ENCODE measurements around the gene SLC8A2. TPM values are rescaled to one million over a fixed set of nuclear protein-coding genes. Genes with fewer than 3 reads are reported as not detected.

Gene SLC8A2
- total and polyA plus RNA-seq, 9 donors = 0.04 to 0.49 (median 0.24) TPM

DNA sequence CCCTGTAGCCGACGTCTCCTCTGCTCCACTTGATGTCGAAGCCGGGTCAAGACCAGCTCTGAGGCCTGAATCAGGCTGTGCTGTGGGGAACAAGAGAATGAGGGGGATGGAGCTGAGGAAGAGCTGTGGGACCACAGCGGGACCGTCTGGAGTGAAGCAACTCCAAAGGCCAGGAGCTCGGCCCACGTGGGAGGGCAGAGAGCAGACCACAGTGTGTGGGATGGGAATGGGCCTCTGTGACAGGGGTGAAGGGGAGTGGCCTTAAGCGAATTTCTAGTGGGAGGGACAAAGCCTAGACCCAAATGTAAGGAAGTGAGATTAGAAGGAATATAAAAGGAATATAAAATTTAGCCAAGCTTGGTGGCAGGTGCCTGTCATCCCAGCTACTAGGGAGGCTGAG, 3.8 kb upstream of the SLC8A2 start:
- WGBS (ENCODE audit: insufficient coverage) = 71% methylated on average over 9 of the region's 9 CpGs
- Histone ChIP-seq H3K4me3 (ENCODE audit: low read length) (no peak overlapping the region), H3K36me3 (ENCODE audit: control insufficient read depth, insufficient read depth, low read length) (peaks cover 6% of the 10 kb centered on the region)

DNA sequence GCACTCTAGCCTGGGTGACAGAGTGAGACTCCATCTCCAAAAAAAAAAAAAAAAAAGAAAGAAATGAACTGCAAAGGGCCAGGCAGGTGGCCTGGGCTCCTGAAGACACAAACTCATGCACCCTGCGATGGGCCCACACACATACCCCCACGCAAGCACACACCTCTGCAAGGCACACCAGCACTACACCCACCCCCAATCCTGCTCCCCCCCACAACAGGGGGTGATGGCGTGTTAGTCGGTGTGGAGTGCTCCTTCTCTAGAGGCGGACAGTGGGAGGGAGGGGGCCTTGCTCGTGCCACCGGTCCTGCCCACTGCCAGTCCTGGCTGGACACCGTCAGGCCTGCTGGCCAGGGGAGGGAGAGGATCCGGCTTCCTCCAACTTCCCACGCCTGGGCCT, 1.6 kb upstream of the SLC8A2 start:
- DNase-seq = no peak
- H3K36me3 ChIP-seq (ENCODE audit: control insufficient read depth, insufficient read depth, low read length) = peaks cover 6% of the 10 kb centered on the region
- H3K4me3 ChIP-seq (ENCODE audit: low read length) = no peak overlapping the region
- no CpG with 5 or more reads among the region's 10 CpGs for WGBS (ENCODE audit: insufficient coverage)
- H3K4me1 ChIP-seq (ENCODE audit: control insufficient read depth, insufficient read depth, low read length) = peaks cover 9% of the 10 kb centered on the region
- H3K27me3 ChIP-seq (ENCODE audit: control insufficient read depth, insufficient read depth, low read length) = peaks cover 42% of the 10 kb centered on the region
- no peaks in the 10 kb centered on the region for H3K9me3 ChIP-seq (replicated peaks; ENCODE audit: control insufficient read depth, low read depth, low read length)
- H3K27ac ChIP-seq (ENCODE audit: low read length) = no peak overlapping the region

More for the DNA sequence above, 3.8 kb upstream of the SLC8A2 start:
- Histone ChIP-seq H3K27ac (ENCODE audit: low read length) (no peak overlapping the region), H3K4me1 (ENCODE audit: control insufficient read depth, insufficient read depth, low read length) (peaks cover 9% of the 10 kb centered on the region), H3K27me3 (ENCODE audit: control insufficient read depth, insufficient read depth, low read length) (peaks cover 22% of the 10 kb centered on the region), H3K9me3 (replicated peaks; ENCODE audit: control insufficient read depth, low read depth, low read length) (no peaks in the 10 kb centered on the region)
- no peak for DNase-seq

DNA sequence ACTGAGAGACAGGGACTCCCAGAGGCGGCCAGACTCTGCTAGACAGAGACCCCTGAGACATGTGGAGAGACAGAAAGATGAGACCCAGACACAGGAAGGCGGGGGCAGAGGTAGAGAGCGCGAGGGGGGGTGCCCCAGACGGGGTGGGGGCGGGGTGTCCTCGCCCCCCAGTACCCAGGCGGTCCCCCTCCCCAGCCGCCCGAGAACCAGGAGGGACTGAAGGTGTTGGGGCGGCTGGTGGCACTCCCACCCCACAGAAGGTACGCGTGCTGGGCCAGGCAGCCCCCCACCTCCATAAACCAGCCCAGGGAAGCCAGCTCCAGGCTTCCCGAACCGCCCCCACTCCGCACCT, 336 bp downstream of the SLC8A2 start:
- H3K36me3 ChIP-seq (ENCODE audit: control insufficient read depth, insufficient read depth, low read length) = peaks cover 6% of the 10 kb centered on the region
- no peak overlapping the region for H3K27ac ChIP-seq (ENCODE audit: low read length)
- no peak overlapping the region for H3K4me3 ChIP-seq (ENCODE audit: low read length)
- no peaks in the 10 kb centered on the region for H3K9me3 ChIP-seq (replicated peaks; ENCODE audit: control insufficient read depth, low read depth, low read length)
- 0% methylated on average over 3 of the region's 16 CpGs for WGBS (ENCODE audit: insufficient coverage)
- DNase-seq = no peak
- H3K4me1 ChIP-seq (ENCODE audit: control insufficient read depth, insufficient read depth, low read length) = peaks cover 9% of the 10 kb centered on the region
- peaks cover 51% of the 10 kb centered on the region for H3K27me3 ChIP-seq (ENCODE audit: control insufficient read depth, insufficient read depth, low read length)

DNA sequence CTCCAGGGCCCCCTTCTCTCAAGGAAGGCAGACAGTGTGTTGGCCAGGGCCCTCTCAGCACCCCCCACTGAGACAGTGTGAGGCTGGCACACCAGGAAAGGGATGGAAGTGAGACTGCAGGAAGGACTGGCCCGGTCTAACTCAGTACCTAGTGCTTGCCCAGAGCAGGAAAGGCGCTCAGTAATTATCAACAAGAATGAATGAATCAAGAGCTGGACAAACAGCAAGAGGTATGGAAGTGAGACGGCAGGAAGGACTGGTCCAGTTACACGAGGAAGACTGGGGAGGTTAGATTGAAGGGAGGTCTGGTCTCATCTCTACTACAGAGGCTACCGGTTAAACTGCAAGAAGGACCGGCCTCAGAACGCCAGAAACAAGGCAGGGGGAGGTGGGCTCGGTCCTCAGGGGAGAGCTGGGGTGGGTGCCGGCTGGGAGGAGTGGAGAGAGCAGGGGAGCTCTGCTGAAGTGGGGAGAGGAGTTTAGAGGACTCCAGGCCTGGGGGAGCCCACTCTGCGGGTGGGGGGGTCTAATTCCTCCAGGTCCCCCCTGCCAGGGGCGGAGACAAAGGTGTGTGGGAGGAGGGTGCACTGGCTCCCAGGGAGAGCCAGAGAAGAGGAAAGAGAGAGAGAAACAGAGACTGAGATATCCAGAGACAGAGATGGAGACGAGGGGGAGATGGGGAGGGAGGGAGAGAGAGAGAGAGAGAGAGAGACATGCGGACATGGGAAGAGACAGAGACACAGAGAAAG, 1.1 kb downstream of the SLC8A2 start:
- H3K27me3 ChIP-seq (ENCODE audit: control insufficient read depth, insufficient read depth, low read length) = peaks cover 51% of the 10 kb centered on the region
- no peak for DNase-seq
- H3K4me3 ChIP-seq (ENCODE audit: low read length) = no peak overlapping the region
- 28% methylated on average over 11 of the region's 13 CpGs for WGBS (ENCODE audit: insufficient coverage)
- H3K9me3 ChIP-seq (replicated peaks; ENCODE audit: control insufficient read depth, low read depth, low read length) = no peaks in the 10 kb centered on the region
- peaks cover 6% of the 10 kb centered on the region for H3K36me3 ChIP-seq (ENCODE audit: control insufficient read depth, insufficient read depth, low read length)
- no peak overlapping the region for H3K27ac ChIP-seq (ENCODE audit: low read length)
- H3K4me1 ChIP-seq (ENCODE audit: control insufficient read depth, insufficient read depth, low read length) = peaks cover 9% of the 10 kb centered on the region

DNA sequence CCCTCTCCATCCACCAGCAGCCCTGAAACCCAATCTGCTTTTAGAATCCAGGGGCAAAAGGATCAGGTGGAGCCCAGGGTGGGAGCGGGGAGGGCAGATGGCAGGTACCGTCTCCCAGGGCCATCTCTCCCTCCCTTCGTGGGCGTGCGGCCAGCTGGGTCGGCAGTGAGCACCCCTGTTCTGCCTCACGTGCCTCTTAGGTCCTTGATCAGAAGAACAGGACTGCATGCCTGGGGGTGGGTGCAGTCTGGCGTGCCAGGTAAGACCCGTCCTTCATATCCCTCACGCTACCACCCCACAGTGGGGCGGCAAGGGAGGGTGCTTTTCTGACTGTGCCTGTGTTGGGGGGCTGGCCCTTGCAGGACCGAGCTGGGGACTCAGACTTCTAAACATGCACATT, 2.0 kb downstream of the SLC8A2 start:
- no peak for DNase-seq
- peaks cover 53% of the 10 kb centered on the region for H3K27me3 ChIP-seq (ENCODE audit: control insufficient read depth, insufficient read depth, low read length)
- no peak overlapping the region for H3K4me3 ChIP-seq (ENCODE audit: low read length)

DNA sequence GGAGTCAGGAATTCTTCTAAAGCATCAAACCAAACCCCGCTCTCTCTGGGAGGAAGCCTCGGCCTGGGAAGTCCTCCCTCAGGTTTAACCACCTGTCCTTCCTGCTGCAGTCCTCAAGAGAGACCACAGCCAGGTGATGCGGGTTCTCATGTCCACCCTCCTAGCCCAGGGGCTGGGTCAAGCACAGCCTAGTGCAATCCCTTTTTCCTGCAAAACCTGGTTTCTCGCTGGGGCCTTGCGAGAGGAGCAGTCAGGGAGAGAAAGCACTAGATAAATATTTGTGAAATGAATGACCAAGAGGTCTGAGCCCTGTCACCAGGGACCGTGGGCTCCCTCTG, 2.4 kb downstream of the SLC8A2 start:
- Histone ChIP-seq H3K27me3 (ENCODE audit: control insufficient read depth, insufficient read depth, low read length) (peaks cover 53% of the 10 kb centered on the region), H3K4me3 (ENCODE audit: low read length) (no peak overlapping the region), H3K4me1 (ENCODE audit: control insufficient read depth, insufficient read depth, low read length) (peaks cover 9% of the 10 kb centered on the region), H3K9me3 (replicated peaks; ENCODE audit: control insufficient read depth, low read depth, low read length) (no peaks in the 10 kb centered on the region), H3K36me3 (ENCODE audit: control insufficient read depth, insufficient read depth, low read length) (no peaks in the 10 kb centered on the region), H3K27ac (ENCODE audit: low read length) (no peak overlapping the region)
- DNase-seq = no peak
- 10% methylated on average over 2 of the region's 6 CpGs for WGBS (ENCODE audit: insufficient coverage)

More for the DNA sequence above, 2.0 kb downstream of the SLC8A2 start:
- H3K36me3 ChIP-seq (ENCODE audit: control insufficient read depth, insufficient read depth, low read length) = no peaks in the 10 kb centered on the region
- H3K27ac ChIP-seq (ENCODE audit: low read length) = no peak overlapping the region
- WGBS (ENCODE audit: insufficient coverage) = 29% methylated on average over 2 of the region's 12 CpGs
- no peaks in the 10 kb centered on the region for H3K9me3 ChIP-seq (replicated peaks; ENCODE audit: control insufficient read depth, low read depth, low read length)
- peaks cover 9% of the 10 kb centered on the region for H3K4me1 ChIP-seq (ENCODE audit: control insufficient read depth, insufficient read depth, low read length)

DNA sequence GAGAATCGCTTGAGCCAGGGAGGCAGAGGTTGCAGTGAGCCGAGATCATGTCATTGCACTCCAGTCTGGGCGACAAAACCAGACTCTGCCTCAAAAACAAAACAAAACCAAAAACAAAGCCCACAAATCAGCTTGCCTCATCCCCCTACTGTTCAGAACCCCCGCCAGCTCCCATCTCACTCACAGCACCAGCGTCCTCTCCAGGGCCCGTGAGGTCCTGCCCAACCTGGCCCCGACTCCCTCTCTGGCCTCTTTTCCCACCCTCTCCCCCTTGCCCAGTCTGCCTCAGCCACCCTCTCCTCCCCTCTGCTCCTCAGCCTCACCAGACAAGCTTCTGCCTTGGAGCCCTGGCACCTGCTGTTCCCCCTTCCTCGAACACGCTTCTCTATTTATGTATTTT, 3.8 kb downstream of the SLC8A2 start:
- Histone ChIP-seq H3K36me3 (ENCODE audit: control insufficient read depth, insufficient read depth, low read length) (no peaks in the 10 kb centered on the region), H3K27me3 (ENCODE audit: control insufficient read depth, insufficient read depth, low read length) (peaks cover 53% of the 10 kb centered on the region), H3K4me3 (ENCODE audit: low read length) (no peak overlapping the region), H3K27ac (ENCODE audit: low read length) (no peak overlapping the region), H3K4me1 (ENCODE audit: control insufficient read depth, insufficient read depth, low read length) (peaks cover 9% of the 10 kb centered on the region), H3K9me3 (replicated peaks; ENCODE audit: control insufficient read depth, low read depth, low read length) (no peaks in the 10 kb centered on the region)
- no peak for DNase-seq
- 39% methylated on average over 9 of the region's 9 CpGs for WGBS (ENCODE audit: insufficient coverage)

DNA sequence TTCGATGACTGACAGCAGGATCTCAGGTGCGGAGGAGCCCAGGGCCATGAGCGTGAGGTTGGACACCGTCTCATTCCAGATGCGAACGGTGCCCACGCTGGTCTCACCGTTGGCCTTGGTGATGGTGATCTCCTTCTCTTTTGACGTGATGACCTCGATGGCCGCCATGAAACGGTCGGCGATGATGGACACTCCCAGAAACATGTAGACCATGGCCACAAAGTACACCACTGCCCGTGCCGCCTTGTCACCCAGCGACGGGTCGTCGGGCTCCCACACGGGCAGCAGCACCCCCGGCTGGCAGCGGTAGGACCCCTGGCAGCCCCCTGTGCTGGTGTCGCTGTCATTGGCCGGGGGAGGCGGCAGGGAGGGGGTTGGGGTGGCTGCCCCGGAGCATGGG, 5.7 kb downstream of the SLC8A2 start:
- no peaks in the 10 kb centered on the region for H3K36me3 ChIP-seq (ENCODE audit: control insufficient read depth, insufficient read depth, low read length)
- no peak overlapping the region for H3K27ac ChIP-seq (ENCODE audit: low read length)
- H3K27me3 ChIP-seq (ENCODE audit: control insufficient read depth, insufficient read depth, low read length) = peaks cover 38% of the 10 kb centered on the region
- H3K4me3 ChIP-seq (ENCODE audit: low read length) = no peak overlapping the region
- WGBS (ENCODE audit: insufficient coverage) = 85% methylated on average over 20 of the region's 27 CpGs
- no peak for DNase-seq
- no peaks in the 10 kb centered on the region for H3K4me1 ChIP-seq (ENCODE audit: control insufficient read depth, insufficient read depth, low read length)
- H3K9me3 ChIP-seq (replicated peaks; ENCODE audit: control insufficient read depth, low read depth, low read length) = no peaks in the 10 kb centered on the region

DNA sequence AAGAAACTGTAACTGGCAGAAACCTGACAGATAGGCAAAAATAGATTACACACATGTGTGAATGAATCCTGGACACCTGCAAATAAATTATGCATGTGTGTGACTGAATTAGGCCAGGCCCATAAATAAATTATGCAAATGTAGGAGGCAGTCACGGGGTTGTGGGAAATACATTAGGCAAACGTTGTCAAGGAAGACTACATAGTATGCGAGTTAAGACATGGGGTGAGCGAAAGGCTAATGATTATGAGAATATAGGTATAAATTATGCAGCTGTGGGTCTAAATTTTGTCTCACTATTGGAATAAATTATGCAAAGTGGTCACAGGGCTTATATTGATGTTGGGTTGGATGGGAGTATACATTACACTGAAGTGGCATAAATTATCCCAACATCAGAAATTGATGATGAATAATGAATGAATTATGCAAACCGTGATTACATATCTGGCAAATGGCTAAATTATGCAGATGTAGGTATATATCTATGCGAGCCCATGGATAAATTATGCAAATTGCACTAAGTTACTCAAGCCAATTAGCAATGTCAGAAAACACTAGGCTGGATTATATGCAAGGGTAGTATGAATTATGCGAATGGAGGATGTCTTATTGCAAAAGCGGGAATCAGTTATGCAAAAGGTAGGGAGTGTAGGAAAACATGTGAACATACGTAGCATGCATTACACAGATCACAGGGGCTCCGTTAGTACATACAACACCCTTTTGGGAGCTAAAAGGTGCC, 6.8 kb downstream of the SLC8A2 start:
- 40% methylated on average over 5 of the region's 10 CpGs for WGBS (ENCODE audit: insufficient coverage)
- H3K4me1 ChIP-seq (ENCODE audit: control insufficient read depth, insufficient read depth, low read length) = no peaks in the 10 kb centered on the region
- H3K27me3 ChIP-seq (ENCODE audit: control insufficient read depth, insufficient read depth, low read length) = peaks cover 35% of the 10 kb centered on the region
- H3K4me3 ChIP-seq (ENCODE audit: low read length) = no peak overlapping the region
- H3K9me3 ChIP-seq (replicated peaks; ENCODE audit: control insufficient read depth, low read depth, low read length) = no peaks in the 10 kb centered on the region
- H3K27ac ChIP-seq (ENCODE audit: low read length) = no peak overlapping the region
- DNase-seq = no peak
- H3K36me3 ChIP-seq (ENCODE audit: control insufficient read depth, insufficient read depth, low read length) = no peaks in the 10 kb centered on the region

DNA sequence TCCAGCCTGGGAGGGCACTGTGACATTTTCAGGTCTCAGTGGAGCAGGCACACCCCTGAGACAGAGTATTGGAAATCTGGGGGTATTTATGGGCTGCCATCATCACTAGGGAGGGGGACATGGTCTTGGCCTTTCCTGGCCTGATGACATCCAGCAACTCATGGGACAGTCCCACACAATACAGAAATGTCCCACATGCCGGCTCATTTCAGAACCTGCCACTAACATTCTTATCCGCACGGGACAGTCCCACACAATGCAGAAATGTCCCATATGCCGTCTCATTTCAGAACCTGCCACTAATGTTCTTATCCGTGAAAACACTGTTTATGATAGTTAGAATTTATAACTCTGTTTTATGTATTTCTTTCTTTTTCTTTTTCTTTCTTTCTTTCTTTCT, 9.8 kb downstream of the SLC8A2 start:
- WGBS (ENCODE audit: insufficient coverage) = no CpG with 5 or more reads among the region's 5 CpGs
- Histone ChIP-seq H3K27me3 (ENCODE audit: control insufficient read depth, insufficient read depth, low read length) (peaks cover 41% of the 10 kb centered on the region), H3K27ac (ENCODE audit: low read length) (no peak overlapping the region), H3K4me3 (ENCODE audit: low read length) (no peak overlapping the region), H3K9me3 (replicated peaks; ENCODE audit: control insufficient read depth, low read depth, low read length) (no peaks in the 10 kb centered on the region), H3K36me3 (ENCODE audit: control insufficient read depth, insufficient read depth, low read length) (no peaks in the 10 kb centered on the region), H3K4me1 (ENCODE audit: control insufficient read depth, insufficient read depth, low read length) (no peaks in the 10 kb centered on the region)
- no peak for DNase-seq

Measured in muscle of leg (tissue), 11 donors.